HCT116 (cell line): Measurements from ENCODE around the gene PLEKHA4. TPM values are rescaled to one million over a fixed set of nuclear protein-coding genes. Genes with fewer than 3 reads are reported as not detected.

Source experiments
- ATAC-seq: fragments of 200-7000 bp; cut with Tn5 transposase; 2 replicates; pipeline ENCODE4 v1.9.1; 2020; ENCODE audit warnings: mild to moderate bottlenecking, moderate library complexity
- BruUV-seq: library from RNA; stranded (reverse); fragments of 400-500 nt; replicated peaks from 2 replicates; lab custom pipeline; 2021; lab: Mats Ljungman, UMichigan
- CTCF ChIA-PET: fragments of 300-600 bp; sonication (Branson Sonifier 250); formaldehyde crosslinking; loops from one replicate; lab custom pipeline; 2021; ENCODE audit warnings: antibody characterized with exemption; lab: Charles Lee
- POLR2A ChIA-PET: fragments of 300-600, 350-600 bp; sonication (Branson Sonifier 250); formaldehyde crosslinking; loops from one replicate; lab custom pipeline; 2021; ENCODE audit warnings: antibody characterized with exemption; lab: Charles Lee
- RAD21 ChIA-PET, 2 experiments: fragments of 300-600 bp; sonication (Branson Sonifier 250); formaldehyde crosslinking; loops; one replicate each; lab custom pipeline; 2023; ENCODE audit warnings: low total read pairs in 2 of 2; ENCODE audit not compliant: uncharacterized antibody in 2 of 2, unreplicated experiment in 2 of 2, low non-redundant PET in 1 of 2; lab: Charles Lee
- DNase-seq: peaks from one replicate; pipeline ENCODE4 v3.0.0-alpha.2; 2010; ENCODE audit warnings: low read depth, low spot score
- H2AFZ ChIP-seq: fragments of 200-600 bp; shearing (Covaris generic), sonication (generic); 2 replicates; pipeline ENCODE4 v1.6.1; 2017; ENCODE audit warnings: low read depth, mixed run types, mixed read lengths, antibody characterized with exemption, low read length; ENCODE audit not compliant: poor library complexity, severe bottlenecking
- H3K27ac ChIP-seq: 2 replicates; pipeline ENCODE4 v1.5.1; 2012; ENCODE audit warnings: low read depth, low read length
- H3K27me3 ChIP-seq: fragments of 200-600 bp; sonication (generic); 2 replicates; pipeline ENCODE4 v1.6.1; 2016; ENCODE audit warnings: mixed run types, low read length, mixed read lengths; ENCODE audit not compliant: insufficient read depth
- H3K36me3 ChIP-seq, 2 experiments: fragments of 200-500 bp in 1 of 2; fragments of 200-600 bp in 1 of 2; sonication (Bioruptor generic) in 1 of 2; sonication (generic) in 1 of 2; 2 replicates each; pipeline versions ENCODE4 v1.5.1 to v1.6.1; 2014 to 2016; ENCODE audit warnings: low read length in 2 of 2, inconsistent platforms in 1 of 2, mixed read lengths in 1 of 2, mixed run types in 1 of 2; ENCODE audit not compliant: insufficient read depth in 2 of 2, control insufficient read depth in 1 of 2
- H3K4me1 ChIP-seq, 2 experiments: fragments of 200-600 bp in 1 of 2; sonication (generic) in 1 of 2; 2 replicates each; pipeline versions ENCODE4 v1.5.1 to v1.6.1; 2012 to 2017; ENCODE audit warnings: low read length in 2 of 2, inconsistent platforms in 1 of 2, mild to moderate bottlenecking in 1 of 2, mixed read lengths in 1 of 2, mixed run types in 1 of 2, moderate library complexity in 1 of 2; ENCODE audit not compliant: insufficient read depth in 2 of 2, control insufficient read depth in 1 of 2
- H3K4me2 ChIP-seq: fragments of 200-600 bp; sonication (generic); 2 replicates; pipeline ENCODE4 v1.6.1; 2017; ENCODE audit warnings: mixed run types, low read length, mixed read lengths
- H3K4me3 ChIP-seq, 2 experiments: fragments of 200-600 bp in 1 of 2; sonication (generic) in 1 of 2; replicated peaks in 1 of 2; 2 replicates each; pipeline ENCODE4 v1.5.1; 2011 to 2016; ENCODE audit warnings: low read length in 2 of 2, control low read depth in 1 of 2, low read depth in 1 of 2, mild to moderate bottlenecking in 1 of 2, mixed read lengths in 1 of 2, mixed run types in 1 of 2
- H3K79me2 ChIP-seq: fragments of 200-600 bp; sonication (generic); 2 replicates; pipeline ENCODE4 v1.6.1; 2017; ENCODE audit warnings: mild to moderate bottlenecking, mixed run types, low read length, moderate library complexity, mixed read lengths; ENCODE audit not compliant: insufficient read depth
- H3K9ac ChIP-seq: fragments of 200-600 bp; sonication (generic); 2 replicates; pipeline ENCODE4 v1.6.1; 2016; ENCODE audit warnings: low read length, mixed read lengths
- H3K9me2 ChIP-seq: fragments of 200-600 bp; sonication (generic), shearing (Covaris generic); 2 replicates; pipeline ENCODE4 v1.6.1; 2017; ENCODE audit warnings: mixed run types, mild to moderate bottlenecking, moderate library complexity; ENCODE audit not compliant: insufficient read depth
- H3K9me3 ChIP-seq, 2 experiments: fragments of 200-500 bp in 1 of 2; fragments of 200-600 bp in 1 of 2; sonication (Bioruptor generic) in 1 of 2; sonication (generic) in 1 of 2; 2 replicates each; pipeline ENCODE4 v1.6.1; 2014 to 2017; ENCODE audit warnings: low read length in 2 of 2, mixed read lengths in 2 of 2, inconsistent platforms in 1 of 2, low read depth in 1 of 2, mild to moderate bottlenecking in 1 of 2, mixed run types in 1 of 2, moderate library complexity in 1 of 2; ENCODE audit not compliant: control insufficient read depth in 1 of 2, insufficient read depth in 1 of 2
- H4K20me1 ChIP-seq: fragments of 200-600 bp; sonication (generic), shearing (Covaris generic); 2 replicates; pipeline ENCODE4 v1.6.1; 2017; ENCODE audit warnings: mixed run types, mild to moderate bottlenecking, moderate library complexity; ENCODE audit not compliant: insufficient read depth
- CEBPB ChIP-seq: IDR thresholded peaks from 2 replicates; pipeline ENCODE4 v1.6.1; 2012; ENCODE audit warnings: low read depth
- EGR1 ChIP-seq: IDR thresholded peaks from 2 replicates; pipeline ENCODE4 v1.6.1; 2012; ENCODE audit warnings: low read depth
- ELF1 ChIP-seq: IDR thresholded peaks from 2 replicates; pipeline ENCODE4 v1.6.1; 2012; ENCODE audit warnings: low read depth, borderline replicate concordance
- EZH2 ChIP-seq: fragments of 200-600 bp; sonication (generic); IDR thresholded peaks from 2 replicates; pipeline ENCODE4 v1.6.1; 2017; ENCODE audit warnings: antibody characterized with exemption, mixed run types
- EZH2phosphoT487 ChIP-seq: fragments of 200-600 bp; IDR thresholded peaks from 2 replicates; pipeline ENCODE4 v1.6.1; 2018; ENCODE audit warnings: antibody characterized with exemption, borderline replicate concordance
- FOSL1 ChIP-seq: IDR thresholded peaks from 2 replicates; pipeline ENCODE4 v1.6.1; 2012; ENCODE audit warnings: low read depth
- POLR2A ChIP-seq: IDR thresholded peaks from 2 replicates; pipeline ENCODE4 v1.7.0; 2011; ENCODE audit warnings: borderline replicate concordance; ENCODE audit not compliant: insufficient read depth, insufficient read length; ENCODE audit errors: extremely low read depth
- RAD21 ChIP-seq: IDR thresholded peaks from 2 replicates; pipeline ENCODE4 v1.6.1; 2012; ENCODE audit warnings: low read depth, mild to moderate bottlenecking
- SIN3A ChIP-seq: IDR thresholded peaks from 2 replicates; pipeline ENCODE4 v1.6.1; 2012; ENCODE audit warnings: low read depth
- SRF ChIP-seq: IDR thresholded peaks from 2 replicates; pipeline ENCODE4 v1.6.1; 2012; ENCODE audit warnings: low read depth
- ZFX ChIP-seq: fragments of 450-650 bp; IDR thresholded peaks from 2 replicates; pipeline ENCODE4 v1.6.1; 2017
- ZNF274 ChIP-seq: fragments of 200-500 bp; sonication (Bioruptor generic); IDR thresholded peaks from 2 replicates; pipeline ENCODE4 v1.6.1; 2014; ENCODE audit warnings: mild to moderate bottlenecking, low read depth, low read length, inconsistent platforms
- intact Hi-C: fragments of 100-400 bp; cut with micrococcal nuclease; formaldehyde crosslinking; loops from 2 replicates; pipeline ENCODE4 v1.10.0; 2022
- total RNA-seq: library from RNA; stranded (reverse); gene quantifications from one replicate; pipeline ENCODE4 v1.2.1, GENCODE V29; 2021; ENCODE audit not compliant: unreplicated experiment
- TF ChIP-seq, protein P1 (sequence below): IDR thresholded peaks from 2 replicates; pipeline ENCODE4 v1.6.1; 2012
- TF ChIP-seq, protein P2 (sequence below): IDR thresholded peaks from 2 replicates; pipeline ENCODE4 v1.6.1; 2012
- TF ChIP-seq, protein P3 (sequence below): IDR thresholded peaks from 2 replicates; pipeline ENCODE4 v1.6.1; 2012; ENCODE audit warnings: low read depth

PLEKHA4 gene
- total RNA-seq, 1 experiment from 2014 or later: 20.4 TPM

DNA sequence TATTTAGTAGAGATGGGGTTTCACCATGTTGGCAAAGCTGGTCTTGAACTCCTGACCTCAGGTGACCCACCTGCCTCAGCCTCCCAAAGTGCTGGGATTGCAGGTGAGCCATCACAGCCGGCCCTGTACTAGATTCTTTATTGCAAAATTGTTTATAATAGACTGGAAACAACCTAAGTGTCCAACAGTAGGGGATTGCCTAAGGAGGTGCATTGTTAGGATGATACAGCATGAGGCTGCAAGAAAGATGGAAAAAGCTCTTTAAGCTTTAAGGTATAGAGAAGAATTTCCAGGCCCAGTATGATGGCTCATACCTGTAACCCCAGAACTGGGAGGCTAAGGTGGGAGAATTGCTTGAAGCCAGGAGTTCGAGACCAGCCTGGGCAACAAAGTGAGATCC lies 65.8 kb downstream of the PLEKHA4 start:
- Histone ChIP-seq H3K4me2 (no peak overlapping the region), H3K4me3 (no peak overlapping the region), H3K9me3 (no peaks in the 10 kb centered on the region), H3K27me3 (no peaks in the 10 kb centered on the region), H2AFZ (no peak overlapping the region), H3K27ac (no peak overlapping the region), H3K79me2 (peaks cover 3% of the 10 kb centered on the region; the same call in 1 of the 2 replicates), H3K9me2 (no peaks in the 10 kb centered on the region), H3K4me1 (no peaks in the 10 kb centered on the region; a peak in 1 of 4 replicates), H3K36me3 (peaks cover 0 to 2% of the 10 kb centered on the region in 2 experiments; a peak in 2 of 4 replicates), H4K20me1 (no peaks in the 10 kb centered on the region), H3K9ac (no peak overlapping the region)
- DNase-seq (no peak), ATAC-seq (no peak)
- BruUV-seq: no TSS peak
- POLR2A ChIA-PET: no interaction called here
- RAD21 ChIA-PET: no interaction called here
- CTCF ChIA-PET: no interaction called here
- intact Hi-C loops: no loop called here
- TF ChIP-seq EZH2phosphoT487: no peak
- no peak for TF ChIP-seq EZH2
- TF ChIP-seq POLR2A: no peak
- TF ChIP-seq RAD21: no peak
- TF ChIP-seq, protein P1, sequence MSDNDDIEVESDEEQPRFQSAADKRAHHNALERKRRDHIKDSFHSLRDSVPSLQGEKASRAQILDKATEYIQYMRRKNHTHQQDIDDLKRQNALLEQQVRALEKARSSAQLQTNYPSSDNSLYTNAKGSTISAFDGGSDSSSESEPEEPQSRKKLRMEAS: no peak
- TF ChIP-seq SIN3A: no peak
- no peak for TF ChIP-seq ZFX
- TF ChIP-seq ELF1: no peak
- TF ChIP-seq, protein P2, sequence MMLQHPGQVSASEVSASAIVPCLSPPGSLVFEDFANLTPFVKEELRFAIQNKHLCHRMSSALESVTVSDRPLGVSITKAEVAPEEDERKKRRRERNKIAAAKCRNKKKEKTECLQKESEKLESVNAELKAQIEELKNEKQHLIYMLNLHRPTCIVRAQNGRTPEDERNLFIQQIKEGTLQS: no peak

DNA sequence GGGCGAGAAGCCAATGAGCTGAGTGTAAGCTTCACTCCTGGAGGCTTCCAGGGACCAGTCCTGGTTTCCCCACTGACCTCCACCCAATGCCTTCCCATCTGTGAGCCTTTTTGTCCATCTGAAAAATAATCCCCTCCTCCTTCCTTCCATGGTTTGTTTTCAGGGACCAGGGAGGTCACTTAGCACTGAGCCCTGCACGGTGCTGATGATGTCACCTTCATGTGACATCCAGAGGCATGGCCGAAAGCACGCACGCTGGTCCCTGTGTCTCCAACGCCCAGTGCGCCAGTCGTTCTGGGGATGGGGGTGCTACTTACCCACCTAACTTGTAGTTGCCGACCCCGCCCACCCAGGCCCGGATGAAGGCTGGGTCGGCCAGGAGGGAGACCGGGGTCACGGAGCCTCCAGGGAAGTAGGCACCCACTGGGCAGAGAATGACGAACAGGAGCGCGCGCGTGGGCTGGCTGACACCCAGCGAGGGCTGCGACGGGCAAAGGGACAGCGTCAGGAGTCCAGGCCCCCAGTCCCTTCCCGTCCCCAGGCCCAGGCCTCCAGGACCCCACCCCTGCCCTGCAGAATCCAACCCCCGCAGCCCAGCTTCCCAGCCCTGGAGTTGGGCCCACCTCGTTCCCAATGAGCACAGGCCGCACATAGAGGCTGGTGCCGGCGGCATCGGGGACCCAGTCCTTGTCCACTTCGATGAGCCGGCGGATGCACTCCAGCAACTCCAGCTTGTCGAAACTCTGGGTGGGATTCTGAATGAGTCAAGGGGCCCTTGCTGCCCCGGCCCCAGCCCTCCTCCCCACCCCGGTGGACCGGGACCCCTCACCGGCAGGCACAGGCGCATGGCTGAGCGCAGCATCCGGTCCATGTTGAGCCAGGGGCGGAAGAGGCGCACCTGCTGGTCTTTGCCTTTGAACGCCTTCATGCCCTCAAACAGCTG lies 68.8 kb downstream of the PLEKHA4 start:
- no peaks in the 10 kb centered on the region; a peak in 2 of 4 replicates for H3K36me3 ChIP-seq
- no peak for DNase-seq
- H3K27me3 ChIP-seq: no peaks in the 10 kb centered on the region
- H3K9ac ChIP-seq: no peak overlapping the region
- no peaks in the 10 kb centered on the region for H4K20me1 ChIP-seq
- H3K79me2 ChIP-seq: no peaks in the 10 kb centered on the region
- H3K27ac ChIP-seq: 0 out of 2 replicates have a peak overlapping the region, but pooled peaks have one; percentile 34
- BruUV-seq: no TSS peak
- intact Hi-C loops: no loop called here
- ChIA-PET CTCF (interaction anchor here (0.6 to 1.4 kb wide), 2 partner anchors 43 to 45 kb away, joined by 3 read pairs; no protein-coding TSS in a partner anchor), POLR2A (no interaction called here), RAD21 (no interaction called here)
- H3K9me3 ChIP-seq: no peaks in the 10 kb centered on the region
- H3K9me2 ChIP-seq: no peaks in the 10 kb centered on the region
- no peak for ATAC-seq
- no peak overlapping the region for H2AFZ ChIP-seq
- no peak overlapping the region for H3K4me2 ChIP-seq
- H3K4me1 ChIP-seq: peaks cover 0 to 11% of the 10 kb centered on the region in 2 experiments; a peak in 1 of 4 replicates
- no peak overlapping the region for H3K4me3 ChIP-seq
- TF ChIP-seq FOSL1 (no peak), CEBPB (no peak), EZH2phosphoT487 (no peak), ZNF274 (no peak), EGR1 (no peak), POLR2A (no peak), ZFX (no peak), SRF (no peak)
- TF ChIP-seq, protein P3, sequence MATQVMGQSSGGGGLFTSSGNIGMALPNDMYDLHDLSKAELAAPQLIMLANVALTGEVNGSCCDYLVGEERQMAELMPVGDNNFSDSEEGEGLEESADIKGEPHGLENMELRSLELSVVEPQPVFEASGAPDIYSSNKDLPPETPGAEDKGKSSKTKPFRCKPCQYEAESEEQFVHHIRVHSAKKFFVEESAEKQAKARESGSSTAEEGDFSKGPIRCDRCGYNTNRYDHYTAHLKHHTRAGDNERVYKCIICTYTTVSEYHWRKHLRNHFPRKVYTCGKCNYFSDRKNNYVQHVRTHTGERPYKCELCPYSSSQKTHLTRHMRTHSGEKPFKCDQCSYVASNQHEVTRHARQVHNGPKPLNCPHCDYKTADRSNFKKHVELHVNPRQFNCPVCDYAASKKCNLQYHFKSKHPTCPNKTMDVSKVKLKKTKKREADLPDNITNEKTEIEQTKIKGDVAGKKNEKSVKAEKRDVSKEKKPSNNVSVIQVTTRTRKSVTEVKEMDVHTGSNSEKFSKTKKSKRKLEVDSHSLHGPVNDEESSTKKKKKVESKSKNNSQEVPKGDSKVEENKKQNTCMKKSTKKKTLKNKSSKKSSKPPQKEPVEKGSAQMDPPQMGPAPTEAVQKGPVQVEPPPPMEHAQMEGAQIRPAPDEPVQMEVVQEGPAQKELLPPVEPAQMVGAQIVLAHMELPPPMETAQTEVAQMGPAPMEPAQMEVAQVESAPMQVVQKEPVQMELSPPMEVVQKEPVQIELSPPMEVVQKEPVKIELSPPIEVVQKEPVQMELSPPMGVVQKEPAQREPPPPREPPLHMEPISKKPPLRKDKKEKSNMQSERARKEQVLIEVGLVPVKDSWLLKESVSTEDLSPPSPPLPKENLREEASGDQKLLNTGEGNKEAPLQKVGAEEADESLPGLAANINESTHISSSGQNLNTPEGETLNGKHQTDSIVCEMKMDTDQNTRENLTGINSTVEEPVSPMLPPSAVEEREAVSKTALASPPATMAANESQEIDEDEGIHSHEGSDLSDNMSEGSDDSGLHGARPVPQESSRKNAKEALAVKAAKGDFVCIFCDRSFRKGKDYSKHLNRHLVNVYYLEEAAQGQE: no peak
- TF ChIP-seq, protein P1: no peak
- TF ChIP-seq, protein P2: no peak
